Fibroblast of skin of abdomen (primary cell): Measurements from ENCODE around the gene TUBB4A.
"Not testable (repeated sequence)": the region's sequence is repeated elsewhere in the genome, so short reads cannot be mapped to it uniquely, and the experiment has no call there.

Source experiments
- DNase-seq: peaks from one replicate; pipeline ENCODE4 v3.0.0-alpha.2; 2013

TUBB4A gene

GRCh38 chr19:6522712-6523111 lies 20.6 kb upstream of the TUBB4A start:
- no peak for DNase-seq

- DNase-seq: no peak
Observed at GRCh38 chr19:6521718-6522646, 19.9 kb upstream of the TUBB4A start.

- DNase-seq: peak; percentile 78
Observed at GRCh38 chr19:6519289-6519688, 17.2 kb upstream of the TUBB4A start.

- DNase-seq: no peak
Observed at GRCh38 chr19:6518145-6518911, 16.2 kb upstream of the TUBB4A start.

- peak; percentile 81 for DNase-seq
Observed at GRCh38 chr19:6516659-6517291, 14.7 kb upstream of the TUBB4A start.

GRCh38 chr19:6516018-6516658 lies 14.0 kb upstream of the TUBB4A start:
- peak; percentile 87 for DNase-seq

GRCh38 chr19:6514926-6515544 lies 12.9 kb upstream of the TUBB4A start:
- DNase-seq: no peak

GRCh38 chr19:6514089-6514488 lies 12.0 kb upstream of the TUBB4A start:
- DNase-seq: no peak

GRCh38 chr19:6510618-6511017 lies 8.5 kb upstream of the TUBB4A start:
- no peak for DNase-seq

- no peak for DNase-seq
Observed at GRCh38 chr19:6509118-6509971, 7.2 kb upstream of the TUBB4A start.

- not testable (repeated sequence) for DNase-seq
Observed at GRCh38 chr19:6508028-6508771, 6.1 kb upstream of the TUBB4A start.

GRCh38 chr19:6503407-6504201 lies 1.5 kb upstream of the TUBB4A start:
- no peak for DNase-seq

- DNase-seq: no peak
Observed at GRCh38 chr19:6500837-6501739, 1.0 kb downstream of the TUBB4A start.

- no peak for DNase-seq
Observed at GRCh38 chr19:6499052-6499790, 2.9 kb downstream of the TUBB4A start.

- DNase-seq: no peak
Observed at GRCh38 chr19:6498294-6499036, 3.6 kb downstream of the TUBB4A start.

- DNase-seq: no peak
Observed at GRCh38 chr19:6495947-6496346, 6.2 kb downstream of the TUBB4A start.
